GM18508 (cell line): ENCODE data around the gene ALOX5AP.

Experiments used
- ATAC-seq: cut with Tn5 transposase; IDR thresholded peaks from one replicate; pipeline ENCODE4 v1.9.1; 2021; ENCODE audit warnings: moderate number of reproducible peaks; ENCODE audit not compliant: insufficient read depth, unreplicated experiment

ALOX5AP gene

GRCh38 chr13:30753030-30753616 lies 17.8 kb downstream of the ALOX5AP start:
- no peak for ATAC-seq

GRCh38 chr13:30755678-30756077 lies 20.3 kb downstream of the ALOX5AP start:
- no peak for ATAC-seq

GRCh38 chr13:30757026-30757742 lies 21.8 kb downstream of the ALOX5AP start:
- ATAC-seq = no peak

GRCh38 chr13:30759748-30760147 lies 24.4 kb downstream of the ALOX5AP start:
- no peak for ATAC-seq

- no peak for ATAC-seq
Observed at GRCh38 chr13:30762643-30763042, 27.3 kb downstream of the ALOX5AP start.

- ATAC-seq = no peak
Observed at GRCh38 chr13:30763786-30764413, 28.6 kb downstream of the ALOX5AP start.

GRCh38 chr13:30766231-30766630 lies 30.9 kb downstream of the ALOX5AP start:
- no peak for ATAC-seq

GRCh38 chr13:30770929-30771328 lies 35.6 kb downstream of the ALOX5AP start:
- ATAC-seq = no peak

- no peak for ATAC-seq
Observed at GRCh38 chr13:30773561-30773960, 38.2 kb downstream of the ALOX5AP start.

- ATAC-seq = no peak
Observed at GRCh38 chr13:30774214-30774730, 38.9 kb downstream of the ALOX5AP start.

- no peak for ATAC-seq
Observed at GRCh38 chr13:30776661-30777060, 41.3 kb downstream of the ALOX5AP start.

GRCh38 chr13:30779016-30779415 lies 43.7 kb downstream of the ALOX5AP start:
- no peak for ATAC-seq

- ATAC-seq = no peak
Observed at GRCh38 chr13:30779608-30780007, 44.3 kb downstream of the ALOX5AP start.

- no peak for ATAC-seq
Observed at GRCh38 chr13:30780338-30780981, 45.1 kb downstream of the ALOX5AP start.

- no peak for ATAC-seq
Observed at GRCh38 chr13:30785191-30785850, 50.0 kb downstream of the ALOX5AP start.

GRCh38 chr13:30786648-30787047 lies 51.3 kb downstream of the ALOX5AP start:
- ATAC-seq = no peak

- ATAC-seq = no peak
Observed at GRCh38 chr13:30787738-30788525, 52.6 kb downstream of the ALOX5AP start.

GRCh38 chr13:30789166-30789862 lies 54.0 kb downstream of the ALOX5AP start:
- no peak for ATAC-seq

GRCh38 chr13:30790592-30790991 lies 55.2 kb downstream of the ALOX5AP start:
- no peak for ATAC-seq
